ENCODE measurements around the gene PRPH. TPM values are rescaled to one million over a fixed set of nuclear protein-coding genes. Genes with fewer than 3 reads are reported as not detected.

The PRPH gene
- total RNA-seq, 2 experiments from 2014 or later, result not detected

Other genes with a start within 250 kb of the PRPH start
- 10 to 100 TPM; 48.3 to 58.2 TPM for gene KMT2D, start 234.4 kb upstream of the PRPH start, total RNA-seq
- gene RHEBL1, start 225.2 kb upstream of the PRPH start, total RNA-seq, result 10 to 100 TPM in 1 of 2 experiments, 1 to 10 TPM in 1; 6.7 to 13.3 TPM
- gene DHH, start 200.3 kb upstream of the PRPH start, total RNA-seq, result not detected
- gene LMBR1L, start 184.3 kb upstream of the PRPH start, total RNA-seq, result 10 to 100 TPM; 45.0 to 48.0 TPM
- 1,000 to 10,000 TPM; 2,393 to 2,425 TPM for gene TUBA1B, start 163.8 kb upstream of the PRPH start, total RNA-seq
- 10 to 100 TPM; 75.7 to 98.5 TPM for gene TUBA1A, start 106.1 kb upstream of the PRPH start, total RNA-seq
- gene TUBA1C, start 30.1 kb upstream of the PRPH start, total RNA-seq, result 100 to 1,000 TPM; 276 to 338 TPM
- gene TROAP, start 28.1 kb downstream of the PRPH start, total RNA-seq, result 10 to 100 TPM; 64.5 to 84.3 TPM
- gene C1QL4, start 42.0 kb downstream of the PRPH start, total RNA-seq, result not detected
- under 1 TPM in 1 of 2 experiments, not detected in 1; 0.05 TPM for gene DNAJC22, start 51.7 kb downstream of the PRPH start, total RNA-seq
- gene SPATS2, start 72.3 kb downstream of the PRPH start, total RNA-seq, result 10 to 100 TPM; 10.6 to 18.8 TPM
- 1 to 10 TPM; 2.4 to 3.3 TPM for gene KCNH3, start 243.9 kb downstream of the PRPH start, total RNA-seq

Data from activated CD4-positive, alpha-beta T cell treated with anti-CD3 and anti-CD28 coated beads for 36 hours (primary cell).